Epithelial cell of prostate (primary cell): ENCODE measurements around the gene APBA3.
"Not testable (repeated sequence)": the region's sequence is repeated elsewhere in the genome, so short reads cannot be mapped to it uniquely, and the experiment has no call there.

Source experiments
- DNase-seq: peaks from one replicate; pipeline ENCODE4 v3.0.0-alpha.2; 2011; ENCODE audit warnings: low read depth, low spot score
- H3K27ac ChIP-seq: fragments of 450-650 bp; 2 replicates; pipeline ENCODE4 v1.5.1; 2017; ENCODE audit warnings: mild to moderate bottlenecking

APBA3 gene

DNA sequence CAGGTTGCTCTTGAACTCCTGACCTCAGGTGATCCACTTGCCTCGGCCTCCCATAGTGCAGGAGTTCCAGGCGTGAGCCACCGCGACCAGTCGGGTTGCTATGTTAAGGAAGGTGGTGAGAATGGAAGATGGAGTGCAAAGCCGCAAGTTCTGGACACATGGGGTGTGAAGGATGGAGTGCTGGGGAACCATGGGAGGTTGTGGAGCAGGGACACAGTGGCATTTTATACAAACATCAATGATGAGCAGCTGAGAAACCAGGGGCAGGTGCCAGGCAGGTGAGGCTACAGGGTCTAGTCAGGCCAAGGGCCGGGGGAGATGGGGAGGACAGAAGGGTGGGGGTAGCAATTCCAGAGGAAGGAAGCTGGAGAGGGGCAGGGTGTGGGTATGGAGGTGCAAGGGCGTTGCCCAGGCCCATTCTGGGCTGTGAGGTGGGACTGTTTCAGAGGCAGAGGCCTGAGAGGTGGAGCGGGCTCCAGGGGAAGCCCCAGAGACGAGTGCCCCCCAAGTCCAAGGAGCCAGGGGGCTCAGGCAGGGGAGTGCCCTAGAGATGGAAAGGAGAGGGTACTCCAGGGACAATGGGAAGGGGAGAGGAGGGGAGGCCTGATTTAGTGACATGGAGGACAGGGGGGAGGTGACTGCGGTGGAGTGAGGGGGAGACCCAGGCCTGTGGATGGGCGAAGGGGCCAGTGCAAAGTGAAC is 12.5 kb upstream of the APBA3 start:
- no peak overlapping the region for H3K27ac ChIP-seq
- DNase-seq: no peak

DNA sequence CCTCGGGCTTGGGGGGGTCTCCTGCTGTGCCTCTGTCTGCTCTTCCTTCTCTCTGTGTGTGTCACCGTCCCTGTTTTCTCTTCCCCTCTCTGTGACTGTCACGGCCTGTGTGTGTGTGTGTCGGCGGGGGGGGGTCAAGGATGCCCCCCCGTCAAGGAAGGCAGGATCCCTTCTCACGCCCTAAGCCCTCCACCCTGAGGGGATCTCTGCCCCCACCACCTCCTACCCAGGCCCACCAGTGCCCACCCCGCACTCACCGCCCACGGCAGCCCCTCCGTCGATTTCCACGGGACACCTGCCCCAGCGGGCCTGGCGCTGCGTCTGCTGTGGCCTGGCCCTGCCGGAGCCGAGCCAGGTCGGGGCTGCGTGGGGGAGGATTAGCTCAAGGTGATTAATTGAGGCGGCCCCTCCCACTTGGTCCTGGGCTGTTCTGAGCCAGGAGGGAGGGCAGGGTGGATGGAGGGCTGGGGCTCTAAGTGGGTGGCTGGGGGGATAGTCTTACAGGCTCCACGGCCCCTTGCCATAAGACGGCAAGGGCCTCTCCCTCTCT is 10.5 kb upstream of the APBA3 start, which contains the start of gene RAX2:
TSS of gene RAX2 (minus strand) at position 323 of the 550 bp plus-strand sequence. CDS start 486 bp downstream, outside the sequence.
- no peak for DNase-seq

DNA sequence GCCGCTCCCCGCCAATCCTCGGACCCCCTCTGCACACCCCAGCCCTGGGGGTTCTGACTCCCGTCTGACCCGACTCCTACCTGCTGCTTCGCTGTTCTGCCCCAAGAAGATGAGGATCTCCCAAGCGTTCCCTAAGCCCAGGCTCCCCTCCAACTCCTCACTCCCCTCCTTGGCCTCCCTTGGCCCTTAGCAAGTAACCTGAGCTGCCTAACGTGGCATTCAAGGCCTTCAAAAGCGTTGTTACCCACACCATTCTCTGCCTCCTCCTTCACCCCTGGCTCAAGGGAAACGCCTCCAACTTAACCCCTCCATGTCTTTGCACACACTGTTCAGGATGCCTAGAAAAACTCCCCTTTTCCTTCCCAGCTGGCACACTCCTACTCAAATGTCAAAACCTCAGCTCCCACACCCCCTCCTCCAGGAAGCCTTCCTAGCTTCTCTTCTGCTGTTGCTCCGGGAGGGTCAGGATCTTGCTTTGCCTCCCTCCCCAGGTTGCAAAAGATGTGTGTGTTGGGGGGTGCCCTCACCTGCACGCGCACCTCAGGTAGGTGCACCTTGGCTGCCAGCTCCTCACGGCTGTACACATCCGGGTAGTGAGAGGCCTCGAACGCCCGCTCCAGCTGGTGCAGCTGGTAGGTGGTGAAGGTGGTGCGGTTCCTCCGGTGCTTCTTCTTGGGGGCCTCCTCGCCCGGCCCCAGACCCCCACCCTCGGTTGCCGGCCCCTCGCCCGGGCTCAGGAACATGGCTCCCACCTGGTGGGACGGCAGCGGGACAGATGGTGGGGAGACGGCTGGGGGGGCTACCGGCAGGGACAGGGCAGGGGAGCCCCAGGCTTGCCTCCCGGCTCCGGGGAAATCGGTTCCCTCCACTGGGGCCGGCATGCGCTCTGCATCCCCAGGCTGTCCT is 9.8 kb upstream of the APBA3 start:
- no peak overlapping the region for H3K27ac ChIP-seq
- no peak for DNase-seq

More for the DNA sequence above, 10.5 kb upstream of the APBA3 start, which contains the start of gene RAX2:
- H3K27ac ChIP-seq: no peak within 1 kb of the TSS

DNA sequence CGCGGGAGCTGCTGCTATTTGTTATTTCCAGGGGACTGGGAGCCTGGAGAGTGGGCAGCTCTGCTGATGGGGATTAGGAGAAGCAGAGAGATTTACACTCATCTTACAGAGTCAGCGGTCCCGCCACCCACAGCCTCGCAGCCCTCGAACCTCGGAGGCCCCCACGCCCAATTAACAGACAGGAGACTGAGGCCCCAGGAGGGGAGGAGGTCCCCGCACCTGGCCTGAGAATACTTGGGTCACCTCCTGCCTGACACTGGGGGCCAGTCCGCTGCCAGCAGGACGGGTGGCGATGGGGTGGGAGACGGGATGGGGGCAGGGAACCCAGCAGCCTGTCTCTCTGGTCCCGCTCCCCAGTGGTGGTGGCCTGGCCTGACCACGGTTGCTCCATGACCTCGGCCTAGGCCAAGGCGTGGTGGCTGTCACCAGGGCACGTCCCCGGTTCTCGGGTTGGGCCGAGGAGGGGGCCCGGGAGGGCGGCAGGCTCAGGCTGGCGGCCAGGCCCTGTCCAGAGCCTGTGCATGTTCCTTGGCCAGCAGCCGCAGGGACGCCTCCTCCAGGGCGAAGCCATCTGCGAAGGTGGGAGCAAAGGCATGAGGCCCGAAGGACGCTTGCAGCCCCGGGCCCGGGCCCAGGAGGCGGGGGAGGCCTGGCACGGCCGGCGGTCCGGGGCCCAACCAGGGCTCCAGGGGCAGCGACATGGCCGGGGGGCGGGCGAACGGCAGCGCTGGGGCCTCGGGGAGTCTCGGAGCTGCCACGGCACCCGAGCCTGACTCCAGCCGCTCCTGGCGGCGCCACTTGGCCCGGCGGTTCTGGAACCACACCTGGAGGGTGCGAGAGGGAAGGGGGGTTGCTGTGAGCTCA is 8.9 kb upstream of the APBA3 start:
- no peak overlapping the region for H3K27ac ChIP-seq
- no peak for DNase-seq

DNA sequence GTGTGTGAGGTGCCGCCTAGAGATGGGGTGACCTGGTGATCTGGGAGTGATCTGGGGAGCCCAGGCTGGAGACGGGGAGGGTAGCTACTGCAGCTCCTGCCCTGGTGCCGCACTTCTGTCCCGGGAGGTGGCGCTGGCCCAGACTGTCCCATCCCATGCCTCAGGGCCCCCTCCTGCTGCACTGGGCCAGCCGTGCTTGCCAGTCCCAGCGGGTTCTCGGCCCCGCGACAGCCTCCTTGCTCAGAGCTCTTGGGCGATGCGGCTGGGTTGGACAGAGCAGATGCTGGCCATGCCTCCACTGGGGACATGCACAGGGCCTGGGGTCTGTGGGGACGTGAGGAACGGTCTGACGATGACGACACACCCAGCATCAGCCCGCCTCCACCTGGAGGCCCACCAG is 8.0 kb upstream of the APBA3 start:
- H3K27ac ChIP-seq: no peak overlapping the region
- no peak for DNase-seq

DNA sequence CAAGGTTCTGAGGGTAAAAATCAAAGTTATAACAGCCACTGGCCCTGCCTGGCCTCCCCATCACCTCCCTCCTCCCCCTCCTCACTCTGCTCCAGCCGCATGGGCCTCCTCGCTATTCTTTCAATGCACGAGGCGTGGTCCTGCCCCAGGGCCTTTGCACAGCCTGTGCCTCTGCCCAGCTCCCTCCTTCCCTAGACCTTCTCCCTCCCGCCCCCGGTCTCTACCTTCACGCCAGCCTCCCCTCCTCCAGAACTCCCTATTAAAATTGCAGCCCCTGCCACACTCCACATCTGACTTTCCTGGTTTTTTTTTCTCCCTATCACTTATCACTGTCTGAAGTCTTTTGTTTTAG is 7.2 kb upstream of the APBA3 start:
- H3K27ac ChIP-seq: no peak overlapping the region
- DNase-seq: no peak

DNA sequence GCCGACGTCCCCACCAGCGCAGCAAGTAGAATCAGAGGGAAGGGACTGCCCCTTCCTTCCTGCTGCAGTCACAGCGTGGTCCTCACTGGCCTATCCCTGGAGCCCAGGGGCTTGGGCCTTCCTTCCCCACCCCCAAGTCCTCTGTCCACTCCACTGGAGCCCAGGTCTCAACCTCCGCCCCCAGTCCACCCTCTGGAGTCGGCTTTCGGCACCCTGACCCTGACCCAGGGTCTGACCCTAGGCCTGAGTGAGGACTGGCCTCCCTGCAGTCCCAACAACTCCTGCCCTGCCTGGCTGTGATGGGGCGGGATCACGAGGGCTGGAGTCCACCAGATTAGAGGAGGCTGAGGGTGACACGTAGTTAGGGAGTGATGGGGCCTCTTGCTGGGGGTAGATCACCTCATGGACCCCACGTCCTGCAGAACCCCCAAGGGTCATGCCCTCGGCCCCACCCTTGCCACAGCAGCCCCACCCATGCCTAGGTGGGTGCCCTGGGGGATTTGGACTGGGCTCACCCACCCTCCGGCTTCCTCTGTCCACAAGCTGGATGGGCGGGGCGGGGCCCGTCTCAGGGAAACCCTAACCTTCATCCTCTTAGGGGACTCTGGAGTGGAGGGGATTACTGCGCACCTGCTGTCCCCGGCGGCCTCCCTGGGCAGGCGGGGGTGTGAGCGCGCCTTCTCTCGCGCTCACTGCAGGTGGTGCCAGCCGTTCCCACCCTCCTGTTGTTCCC is 6.7 kb upstream of the APBA3 start:
- H3K27ac ChIP-seq: no peak overlapping the region
- DNase-seq: no peak

DNA sequence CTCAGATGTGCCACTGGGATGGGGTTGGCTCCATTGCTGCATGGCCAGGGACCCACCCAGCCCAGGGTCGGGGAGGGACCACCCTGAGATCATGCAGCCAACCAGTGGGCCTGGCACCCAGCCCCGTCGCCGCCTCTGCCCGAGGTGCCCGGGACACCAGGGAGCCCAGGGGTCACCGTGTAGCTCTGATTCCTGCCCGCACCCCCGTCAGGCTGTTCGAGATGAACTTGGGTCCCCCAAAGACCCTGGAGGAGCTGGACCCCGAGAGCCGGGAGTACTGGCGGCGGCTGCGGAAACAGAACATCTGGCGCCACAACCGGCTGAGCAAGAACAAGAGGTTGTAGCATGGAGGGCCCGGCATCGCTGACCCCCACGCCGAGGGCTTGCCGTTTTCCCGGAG is 5.6 kb upstream of the APBA3 start:
- no peak for DNase-seq
- H3K27ac ChIP-seq: no peak overlapping the region

DNA sequence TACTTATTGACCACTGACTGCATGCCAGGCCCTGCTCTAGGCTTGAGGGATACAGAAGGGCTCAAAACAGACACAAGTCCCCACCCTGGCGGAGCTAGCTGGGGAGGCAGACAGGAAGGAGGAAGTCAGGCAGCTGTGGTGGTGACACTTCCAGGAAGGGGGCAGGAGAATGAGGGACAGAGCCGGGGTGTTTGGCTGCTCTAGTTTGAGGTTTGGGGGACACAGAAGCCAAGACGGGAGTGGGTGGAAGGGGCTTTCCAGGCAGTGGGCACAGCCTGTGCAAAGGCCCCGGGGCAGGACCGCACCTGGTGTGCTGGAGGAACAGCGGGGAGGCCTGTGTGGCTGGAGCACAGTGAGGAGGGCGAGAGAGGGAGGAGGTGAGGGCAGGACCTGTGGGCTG is 5.0 kb upstream of the APBA3 start:
- no peak for DNase-seq
- no peak overlapping the region for H3K27ac ChIP-seq

DNA sequence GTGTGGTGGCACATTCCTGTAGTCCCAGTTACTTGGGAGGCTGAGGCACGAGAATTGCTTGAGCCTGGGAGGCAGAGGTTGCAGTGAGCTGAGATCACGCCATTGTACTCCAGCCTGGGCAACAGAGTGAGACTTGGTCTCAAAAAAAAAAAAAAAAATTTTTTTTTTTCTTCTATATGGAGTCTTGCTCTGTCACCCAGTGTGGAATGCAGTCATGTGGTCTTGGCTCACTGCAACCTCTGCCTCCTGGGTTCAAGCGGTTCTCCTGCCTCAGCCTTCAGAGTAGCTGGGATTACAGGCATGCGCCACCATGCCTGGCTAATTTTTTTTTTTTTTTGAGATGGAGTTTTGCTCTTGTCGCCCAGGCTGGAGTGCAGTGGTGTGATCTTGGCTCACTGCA is 4.3 kb upstream of the APBA3 start:
- not testable (repeated sequence) for H3K27ac ChIP-seq, DNase-seq

DNA sequence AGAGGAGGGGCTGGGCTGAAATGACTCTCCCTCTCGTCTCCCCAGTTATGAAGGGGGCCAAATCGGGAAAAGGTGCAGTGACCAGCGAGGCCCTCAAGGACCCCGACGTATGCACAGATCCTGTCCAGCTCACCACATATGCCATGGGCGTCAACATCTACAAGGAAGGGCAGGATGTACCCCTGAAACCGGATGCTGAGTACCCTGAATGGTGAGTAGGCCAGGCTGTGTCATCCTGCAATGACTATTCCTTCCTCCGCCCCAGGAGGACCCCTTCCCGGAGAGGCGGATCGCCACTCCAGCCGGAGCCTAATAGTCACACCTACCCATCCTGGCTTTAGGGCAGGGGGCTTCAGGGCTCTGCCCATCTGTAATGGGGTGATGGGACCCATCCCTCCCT is 3.6 kb upstream of the APBA3 start:
- no peak for DNase-seq
- no peak overlapping the region for H3K27ac ChIP-seq

DNA sequence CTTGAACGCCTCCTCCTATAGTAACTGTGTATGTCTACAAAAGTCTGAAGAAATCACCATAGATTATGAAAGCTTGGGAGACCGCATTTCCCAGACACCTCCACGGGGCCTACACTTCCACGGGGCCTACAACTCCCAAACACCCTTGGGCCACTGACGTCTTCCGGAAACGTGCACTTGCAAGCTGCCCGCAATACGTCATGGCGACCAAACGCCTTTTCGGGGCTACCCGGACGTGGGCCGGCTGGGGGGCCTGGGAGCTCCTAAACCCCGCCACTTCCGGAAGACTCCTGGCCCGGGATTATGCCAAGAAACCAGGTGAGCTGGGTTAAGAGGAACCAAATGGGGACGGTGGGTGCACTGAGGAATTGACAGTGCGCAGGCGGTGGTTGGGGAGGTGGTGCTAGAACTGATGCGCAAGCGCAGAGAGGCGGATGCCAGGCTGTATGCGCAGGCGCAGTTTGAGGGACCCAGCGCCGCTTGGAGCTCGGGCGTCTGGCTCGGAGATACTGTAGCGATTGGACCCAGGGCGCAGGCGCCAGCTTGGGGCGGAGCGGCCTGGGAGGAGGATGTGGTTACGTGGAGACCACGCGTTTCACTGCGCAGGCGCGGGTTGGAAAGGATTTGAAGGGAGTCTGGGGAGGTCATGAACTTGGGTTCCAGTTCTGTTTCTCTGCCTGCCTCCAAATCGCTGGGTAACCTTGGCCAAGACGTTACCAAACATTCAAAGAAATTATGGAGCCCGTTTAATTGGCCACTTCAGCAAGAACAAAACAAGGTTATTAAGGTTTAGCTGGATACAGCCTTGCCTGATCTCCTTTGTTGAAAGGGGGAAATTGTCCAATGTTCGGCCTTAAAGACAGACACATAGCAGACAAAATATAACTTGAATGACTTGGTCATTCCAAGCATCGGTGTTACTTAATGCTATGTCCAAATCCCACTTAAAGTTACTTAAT is 1.3 kb upstream of the APBA3 start, which contains the start of gene MRPL54:
TSS of gene MRPL54 (plus strand) at position 182 of the 959 bp plus-strand sequence. CDS start at position 201, 19 bp downstream.
- H3K27ac ChIP-seq: peak within 1 kb of the TSS; percentile 96
- DNase-seq: peak; percentile 95

DNA sequence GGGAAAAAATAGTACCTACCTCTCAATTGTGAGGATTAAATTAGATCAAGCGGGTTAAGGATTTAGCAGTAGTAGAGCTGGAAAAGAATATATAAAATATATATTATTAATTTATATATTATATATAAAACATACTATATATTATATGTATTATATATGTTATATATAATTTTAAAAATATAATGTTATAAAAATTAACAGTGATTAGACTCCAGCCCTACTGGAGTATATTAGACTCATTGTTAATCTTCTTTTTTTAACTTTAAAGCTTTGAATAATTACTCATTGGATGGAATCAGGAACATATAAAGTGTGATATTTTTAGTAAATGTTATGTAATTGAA is 610 bp upstream of the APBA3 start:
- no peak for DNase-seq
- H3K27ac ChIP-seq: peak overlapping the region; percentile 96

DNA sequence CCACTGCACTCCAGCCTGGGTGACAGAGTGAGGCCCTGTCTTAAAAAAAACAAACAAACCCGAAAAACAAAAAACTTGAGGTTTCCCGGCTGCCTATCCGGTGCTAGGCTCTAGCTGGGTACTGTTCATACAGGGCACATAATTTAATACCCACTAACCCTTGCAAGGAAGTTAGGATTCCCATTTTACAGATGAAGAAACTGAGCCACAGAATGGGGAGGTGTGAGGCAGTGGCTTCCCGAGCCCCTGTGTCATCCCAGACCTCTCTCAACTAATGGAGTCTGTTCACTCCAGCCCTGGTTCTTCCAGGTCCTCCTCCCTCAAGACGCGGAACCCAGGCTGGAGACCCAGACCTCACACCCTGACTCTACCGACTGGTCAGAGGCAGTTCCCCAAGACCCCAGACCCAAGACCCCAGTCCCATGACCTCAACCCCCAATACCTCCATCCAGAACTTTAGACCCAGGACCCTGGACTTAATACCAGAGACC is 576 bp downstream of the APBA3 start:
- H3K27ac ChIP-seq: peak overlapping the region; percentile 96
- DNase-seq: no peak

DNA sequence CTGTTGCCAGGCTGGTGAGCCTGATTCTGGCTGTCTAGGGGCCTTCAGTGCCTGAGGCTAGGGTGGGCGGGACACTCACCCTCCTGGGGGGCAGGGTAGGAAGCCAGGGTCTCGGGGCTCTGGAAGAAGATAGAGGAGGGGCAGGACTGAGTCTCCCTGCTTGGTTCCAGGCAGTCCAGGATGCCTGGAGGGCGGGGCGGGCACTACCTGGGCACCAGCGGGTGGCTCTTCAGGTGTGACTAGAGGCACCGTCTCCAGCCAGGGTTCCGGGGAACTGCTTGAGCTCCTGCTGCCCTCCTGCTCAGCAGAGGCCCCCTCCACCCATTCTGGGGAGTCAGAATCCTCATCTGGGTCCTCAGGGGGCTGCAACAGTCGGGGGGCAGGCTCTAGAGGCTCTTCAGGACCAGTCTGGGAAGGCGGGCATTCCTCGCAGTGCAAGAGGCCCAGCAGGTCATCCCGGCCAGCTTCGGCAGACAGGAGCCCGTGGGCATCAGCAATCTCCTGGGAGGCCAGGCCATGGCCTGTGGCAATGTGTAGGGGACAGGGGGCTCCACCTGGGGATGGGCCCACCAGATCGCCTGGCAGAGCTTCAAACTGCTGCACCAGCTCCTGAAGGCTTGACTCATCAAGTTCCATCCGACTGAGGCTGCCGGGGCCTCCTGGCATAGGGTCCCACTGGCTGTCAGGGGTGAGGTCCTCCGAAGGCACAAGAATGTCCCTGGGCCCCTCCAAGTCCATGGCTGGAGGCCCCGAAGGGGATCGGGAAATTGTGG is 1.8 kb downstream of the APBA3 start:
- H3K27ac ChIP-seq: no peak overlapping the region
- DNase-seq: no peak

DNA sequence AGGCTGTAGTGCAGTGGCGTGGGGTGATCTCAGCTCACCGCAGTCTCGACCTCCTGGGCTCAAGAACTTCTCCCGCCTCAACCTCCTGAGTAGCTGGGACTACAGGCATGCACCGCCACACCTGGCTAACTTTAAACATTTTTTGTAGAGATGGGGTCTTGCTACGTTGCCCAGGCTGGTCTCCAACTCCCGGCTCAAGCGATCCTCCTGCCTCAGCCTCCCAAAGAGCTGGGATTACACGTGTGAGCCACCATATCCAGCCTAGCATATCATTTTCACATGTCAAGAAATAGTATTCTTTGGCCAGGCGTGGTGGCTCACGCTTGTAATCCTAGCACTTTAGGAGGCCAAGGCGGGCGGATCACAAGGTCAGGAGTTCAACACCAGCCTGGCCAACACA is 3.2 kb downstream of the APBA3 start:
- DNase-seq, H3K27ac ChIP-seq: not testable (repeated sequence)

DNA sequence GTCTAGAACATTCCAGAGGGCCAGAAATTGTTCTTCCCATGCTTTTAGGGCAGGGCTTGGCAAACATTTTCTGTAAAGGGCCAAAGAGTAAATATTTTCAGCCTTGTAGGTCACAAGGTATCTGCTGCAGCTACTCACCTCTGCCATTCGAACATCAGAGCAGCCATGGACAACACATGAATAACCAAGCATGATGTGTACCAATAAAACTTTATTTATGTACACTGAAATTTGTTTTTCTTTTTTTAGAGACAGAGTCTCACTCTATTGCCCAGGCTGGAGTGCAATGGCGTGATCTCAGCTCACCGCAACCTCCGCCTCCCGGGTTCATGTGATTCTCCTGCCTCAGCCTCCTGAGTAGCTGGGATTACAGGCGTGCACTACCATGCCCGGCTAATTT is 3.8 kb downstream of the APBA3 start:
- H3K27ac ChIP-seq, DNase-seq: not testable (repeated sequence)
